GM18909 (cell line): ENCODE results near the gene CCNH.
A peak's percentile ranks its signal among the peaks of the same experiment; 100 is the strongest.

Experiments used
- ATAC-seq: cut with Tn5 transposase; IDR thresholded peaks from one replicate; pipeline ENCODE4 v1.9.1; 2021; ENCODE audit warnings: mild to moderate bottlenecking; ENCODE audit not compliant: unreplicated experiment, poor library complexity

The CCNH gene

GRCh38 chr5:87404359-87404758 is 8.4 kb downstream of the CCNH start:
- ATAC-seq = no peak

GRCh38 chr5:87403899-87404298 is 8.8 kb downstream of the CCNH start:
- ATAC-seq = no peak

DNA sequence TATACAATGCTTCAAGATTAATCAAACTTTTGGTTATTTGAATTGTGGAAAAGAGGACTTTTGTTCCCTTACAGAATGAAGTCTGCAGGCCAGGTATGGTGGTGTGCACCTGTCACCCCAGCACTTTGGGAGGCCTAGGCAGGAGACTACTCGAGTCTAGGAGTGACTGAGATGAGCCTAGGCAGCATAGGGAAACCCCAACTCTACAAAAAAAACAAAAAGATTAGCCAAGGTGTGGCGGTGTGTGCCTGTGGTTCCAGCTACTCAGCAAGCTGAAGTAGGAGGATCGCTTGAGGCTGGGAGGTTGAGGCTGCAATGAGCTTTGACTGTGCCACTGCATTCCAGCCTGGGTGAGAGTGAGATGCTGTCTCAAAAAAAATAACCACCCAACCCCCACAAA is 9.3 kb downstream of the CCNH start:
- no peak for ATAC-seq

GRCh38 chr5:87401626-87402025 is 11.1 kb downstream of the CCNH start:
- no peak for ATAC-seq

DNA sequence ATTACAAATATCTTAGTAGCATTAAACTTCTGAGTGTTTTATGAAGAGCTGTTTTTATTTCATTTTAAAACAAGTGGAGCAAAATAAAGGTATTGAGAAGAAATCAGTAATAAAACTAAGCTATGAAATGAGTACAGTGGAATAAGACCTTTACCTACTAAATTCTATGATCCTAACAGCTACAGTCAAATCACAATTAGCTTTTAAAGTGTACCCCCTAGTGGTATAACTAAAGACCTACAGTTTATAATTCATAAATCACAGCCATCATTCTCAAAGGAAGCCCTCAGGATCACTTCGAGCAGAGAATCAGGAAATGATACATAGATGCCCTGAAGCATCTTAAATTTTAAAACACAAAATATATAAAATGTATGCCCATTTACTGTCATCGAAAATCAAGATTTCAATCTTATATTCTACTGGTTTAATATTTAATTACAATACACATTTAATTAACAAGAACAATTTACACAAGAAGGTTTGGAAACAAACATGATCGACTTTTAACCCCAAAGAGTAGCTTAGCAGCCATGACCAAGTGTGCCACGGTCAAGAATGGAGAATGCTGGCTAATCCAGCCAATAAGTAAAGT is 12.3 kb downstream of the CCNH start:
- ATAC-seq = peak; percentile 85

DNA sequence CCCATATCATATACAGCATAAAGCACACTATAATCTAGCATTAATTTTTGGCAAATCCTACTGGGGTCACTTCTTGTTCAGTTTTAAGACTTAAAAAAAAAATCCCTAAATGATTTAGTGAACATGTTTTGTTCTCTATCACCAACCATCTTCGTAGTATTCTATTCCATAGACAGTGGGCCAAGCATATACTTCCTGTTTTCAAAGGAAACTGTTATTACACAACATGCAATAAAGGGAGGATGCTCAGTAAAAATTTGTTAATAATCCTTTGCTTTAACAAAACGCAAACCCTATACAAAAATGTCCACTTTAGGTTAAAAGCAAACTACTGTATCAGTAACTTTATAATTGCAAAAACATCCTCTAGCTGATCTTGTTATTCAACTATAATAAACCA is 13.0 kb downstream of the CCNH start:
- ATAC-seq = no peak

DNA sequence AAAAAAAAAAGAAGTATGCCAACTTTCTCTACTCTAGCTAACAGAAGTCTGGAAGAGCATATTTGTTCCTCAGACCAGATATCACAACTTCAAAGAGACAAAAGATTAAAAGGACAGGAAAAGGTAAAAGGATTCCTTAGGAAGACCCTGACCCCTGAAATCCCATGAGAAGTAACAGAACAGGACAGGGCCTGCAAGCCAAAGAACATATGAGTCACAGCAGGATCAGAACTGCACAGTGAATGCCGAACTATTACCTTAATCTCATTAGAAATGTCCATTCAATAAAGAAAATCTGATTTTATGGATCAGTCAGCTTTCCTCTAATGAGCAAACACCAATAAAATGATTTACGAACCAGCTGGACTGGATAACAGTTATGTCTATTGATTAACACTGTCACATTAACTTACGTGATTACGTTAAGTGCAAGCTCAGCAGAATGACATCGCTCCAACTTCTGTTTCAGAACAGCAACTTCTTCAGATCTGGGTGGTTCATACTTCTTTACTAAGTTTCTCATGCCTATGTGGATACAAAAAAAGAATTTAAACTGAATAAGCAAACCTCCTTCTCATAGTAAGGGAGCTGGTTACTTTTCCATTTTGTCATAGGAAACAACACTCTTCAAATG is 13.6 kb downstream of the CCNH start:
- ATAC-seq = no peak

GRCh38 chr5:87394411-87395165 is 18.1 kb downstream of the CCNH start:
- no peak for ATAC-seq

GRCh38 chr5:87393331-87393730 is 19.4 kb downstream of the CCNH start:
- no peak for ATAC-seq

GRCh38 chr5:87392801-87393200 is 19.9 kb downstream of the CCNH start:
- ATAC-seq = no peak

- ATAC-seq = no peak
Measured at GRCh38 chr5:87392170-87392569, 20.6 kb downstream of the CCNH start.

- ATAC-seq = no peak
Measured at GRCh38 chr5:87390576-87391199, 22.0 kb downstream of the CCNH start.

DNA sequence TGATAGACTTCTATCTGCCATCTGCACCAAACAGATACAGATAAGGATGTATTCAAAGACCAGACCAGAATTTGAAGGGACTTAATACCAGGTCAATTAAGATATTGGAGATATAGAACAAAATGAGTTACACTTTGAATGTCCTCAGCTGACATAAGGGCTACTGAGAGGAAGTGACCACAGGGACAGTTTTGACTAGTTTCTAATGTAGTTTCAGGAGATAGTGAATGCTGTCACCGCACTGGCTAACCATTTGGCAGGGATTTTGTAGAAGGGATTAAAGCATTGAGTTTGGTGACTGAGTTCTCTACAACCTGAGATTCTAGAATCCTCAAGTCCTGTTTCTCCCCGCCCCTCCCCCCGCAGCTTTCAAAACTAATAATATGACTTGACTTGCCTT is 22.7 kb downstream of the CCNH start:
- peak; percentile 48 for ATAC-seq

DNA sequence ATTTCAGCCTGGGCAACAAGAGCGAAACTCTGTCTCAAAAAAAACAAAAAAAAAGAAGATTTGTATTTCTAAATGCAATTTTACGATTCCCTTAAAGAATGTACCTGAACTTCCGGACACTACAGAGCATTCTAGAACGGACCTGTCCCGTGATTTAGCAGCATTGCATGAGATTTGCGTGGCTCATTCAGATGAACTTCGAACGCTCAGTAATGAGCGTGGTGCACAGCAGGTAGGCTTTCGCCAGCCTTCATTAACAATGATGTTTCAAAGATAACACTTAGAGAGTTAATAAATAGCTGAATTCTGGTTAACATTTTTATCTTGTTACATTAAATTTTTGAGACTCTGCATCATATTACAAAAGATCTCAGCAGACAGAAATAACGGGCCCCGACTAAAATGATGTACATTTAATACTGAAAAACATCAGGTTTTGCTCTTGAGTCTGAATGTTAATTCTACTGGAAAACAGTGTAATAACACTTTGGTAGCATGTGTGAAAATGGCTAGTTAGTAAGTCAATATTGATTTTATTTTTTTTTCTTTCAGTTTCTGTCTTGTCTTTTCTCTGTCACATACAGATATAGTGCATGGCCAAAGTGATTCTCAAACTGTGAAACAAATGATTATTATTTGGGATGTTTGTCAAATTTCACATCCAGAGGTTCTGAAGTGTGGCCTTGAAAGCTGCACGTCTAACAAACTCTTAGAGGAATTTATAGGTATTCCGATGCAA is 23.3 kb downstream of the CCNH start:
- ATAC-seq = no peak

GRCh38 chr5:87388129-87388528 is 24.6 kb downstream of the CCNH start:
- no peak for ATAC-seq

DNA sequence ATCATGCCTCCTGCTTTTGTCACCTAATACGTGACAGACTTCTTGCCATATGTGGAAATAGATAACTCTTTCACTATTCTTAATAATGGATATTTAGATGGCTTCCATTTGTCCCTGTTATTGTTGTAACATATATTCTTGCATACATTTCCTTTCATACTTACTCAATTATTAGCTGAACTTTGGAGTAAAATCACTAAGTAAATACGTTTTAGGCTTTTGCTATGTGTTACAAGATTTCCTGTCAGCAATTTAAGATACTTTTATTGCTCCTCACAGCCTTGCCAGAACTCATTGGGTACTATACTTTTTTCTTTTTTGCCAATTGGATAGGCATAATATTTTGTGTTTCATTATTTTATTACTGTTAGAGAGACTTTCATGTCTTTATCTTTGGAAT is 26.9 kb downstream of the CCNH start:
- no peak for ATAC-seq

DNA sequence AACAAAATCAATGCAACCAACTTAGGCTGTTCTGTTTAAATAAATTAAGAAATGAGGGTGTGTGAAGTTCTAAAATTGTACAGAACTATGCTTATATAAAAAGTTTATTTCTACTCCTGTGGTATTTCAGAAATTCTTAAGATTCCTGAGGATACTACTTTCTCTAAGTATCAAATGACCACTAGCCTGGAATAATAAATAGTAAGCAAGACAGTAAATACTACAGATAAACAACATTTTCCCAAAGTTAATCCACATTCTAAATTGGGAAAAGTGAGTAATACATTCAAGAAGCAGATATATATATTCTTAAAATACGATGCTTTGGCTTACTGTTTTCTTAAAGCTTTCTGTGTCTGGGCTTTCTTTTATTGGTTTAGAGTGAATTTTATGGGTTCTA is 29.5 kb downstream of the CCNH start:
- no peak for ATAC-seq

DNA sequence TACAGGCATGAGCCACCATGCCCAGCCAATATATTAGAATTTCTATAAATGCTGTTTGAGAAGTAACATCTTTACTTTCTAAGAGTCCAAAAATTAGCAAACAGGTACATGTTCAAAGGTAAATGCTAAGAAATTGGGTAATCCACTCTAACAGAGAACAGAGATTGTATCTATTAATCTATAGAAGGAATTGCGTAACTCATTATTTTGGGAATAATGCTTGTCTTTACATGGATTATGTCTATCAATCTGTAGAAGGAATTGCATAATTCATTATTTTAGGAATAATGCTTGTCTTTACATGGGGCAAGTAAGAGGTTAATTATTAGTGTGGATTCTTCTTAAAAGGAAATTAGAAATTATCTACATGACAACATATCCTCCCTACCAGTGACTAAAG is 30.5 kb downstream of the CCNH start:
- ATAC-seq = no peak

DNA sequence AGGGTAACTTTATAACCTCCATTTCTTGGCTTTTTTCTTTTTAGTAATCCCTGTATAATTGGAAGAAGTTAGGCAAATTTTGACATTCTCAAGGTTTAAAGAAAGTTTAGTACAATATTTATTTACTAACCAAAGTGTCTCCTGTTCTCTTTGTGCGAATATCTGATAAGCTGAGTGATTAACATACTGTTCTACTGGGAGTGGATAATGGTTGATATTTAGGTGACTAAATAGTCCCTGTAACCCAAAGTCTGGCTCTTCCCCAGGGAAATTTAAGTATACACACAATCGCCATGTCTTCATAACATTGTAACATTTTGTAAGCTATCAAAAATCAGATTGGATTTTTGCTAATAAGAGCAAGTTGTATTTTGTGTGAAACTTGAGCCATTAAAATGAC is 40.0 kb downstream of the CCNH start:
- no peak for ATAC-seq

- ATAC-seq = no peak
Measured at GRCh38 chr5:87369431-87369830, 43.3 kb downstream of the CCNH start.

- ATAC-seq = no peak
Measured at GRCh38 chr5:87368601-87369000, 44.1 kb downstream of the CCNH start.
